ENCODE data around the gene CACNA1S.

DNA sequence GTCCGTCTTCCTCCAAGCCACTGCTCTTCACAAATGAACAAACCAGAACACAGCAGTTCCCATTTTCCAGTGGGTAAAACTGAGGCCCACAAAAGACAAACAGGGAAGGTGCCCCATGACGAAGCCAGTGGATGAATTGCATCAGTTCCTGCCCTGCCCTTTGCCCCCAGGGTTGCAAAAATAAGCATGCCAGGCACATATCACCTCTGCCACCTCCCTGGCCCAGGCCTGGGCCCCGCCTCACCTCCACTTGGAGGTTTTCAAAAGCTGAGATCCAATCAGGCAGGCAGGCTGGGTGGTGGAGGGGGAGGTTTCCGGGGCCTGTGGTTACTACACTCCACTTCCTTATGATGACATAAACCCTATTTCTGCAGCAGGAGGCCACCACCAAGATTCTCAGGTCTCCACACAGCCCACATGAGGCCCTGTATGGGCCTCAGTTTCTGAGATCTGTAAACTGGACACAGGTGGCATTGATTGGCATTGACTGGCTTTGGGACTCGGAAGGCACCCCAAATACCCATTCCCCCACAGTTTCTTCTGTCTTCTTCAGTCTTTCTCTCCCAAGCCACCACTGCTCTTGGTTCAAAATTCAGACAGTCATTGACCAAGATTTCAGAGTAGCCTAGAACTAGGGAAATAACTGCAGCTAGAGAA is 92.8 kb downstream of the CACNA1S start:
- no peak for TF ChIP-seq POLR2AphosphoS5 (IDR thresholded peaks at IDR 0.05; ENCODE audit: low read depth, low read length)
- TF ChIP-seq, protein P1, sequence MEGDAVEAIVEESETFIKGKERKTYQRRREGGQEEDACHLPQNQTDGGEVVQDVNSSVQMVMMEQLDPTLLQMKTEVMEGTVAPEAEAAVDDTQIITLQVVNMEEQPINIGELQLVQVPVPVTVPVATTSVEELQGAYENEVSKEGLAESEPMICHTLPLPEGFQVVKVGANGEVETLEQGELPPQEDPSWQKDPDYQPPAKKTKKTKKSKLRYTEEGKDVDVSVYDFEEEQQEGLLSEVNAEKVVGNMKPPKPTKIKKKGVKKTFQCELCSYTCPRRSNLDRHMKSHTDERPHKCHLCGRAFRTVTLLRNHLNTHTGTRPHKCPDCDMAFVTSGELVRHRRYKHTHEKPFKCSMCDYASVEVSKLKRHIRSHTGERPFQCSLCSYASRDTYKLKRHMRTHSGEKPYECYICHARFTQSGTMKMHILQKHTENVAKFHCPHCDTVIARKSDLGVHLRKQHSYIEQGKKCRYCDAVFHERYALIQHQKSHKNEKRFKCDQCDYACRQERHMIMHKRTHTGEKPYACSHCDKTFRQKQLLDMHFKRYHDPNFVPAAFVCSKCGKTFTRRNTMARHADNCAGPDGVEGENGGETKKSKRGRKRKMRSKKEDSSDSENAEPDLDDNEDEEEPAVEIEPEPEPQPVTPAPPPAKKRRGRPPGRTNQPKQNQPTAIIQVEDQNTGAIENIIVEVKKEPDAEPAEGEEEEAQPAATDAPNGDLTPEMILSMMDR (IDR thresholded peaks at IDR 0.05), result no peak

Measured in Panc1 (cell line).